ENCODE results near the gene MAPRE2.

- TF ChIP-seq CTCF (conservative IDR thresholded peaks at IDR 0.05; ENCODE audit: low read depth, low read length): no peak
- TF ChIP-seq EZH2phosphoT487 (IDR thresholded peaks at IDR 0.05; ENCODE audit: borderline replicate concordance, low read length): no peak
- no peak for TF ChIP-seq EZH2 (IDR thresholded peaks at IDR 0.05; ENCODE audit: low read length, unreplicated experiment)
These were observed 49.7 kb upstream of the MAPRE2 start for GRCh38 chr18:34991561-34991960.
